SK-N-SH (cell line): ENCODE results near the gene WNT8A.

Source experiments
- CHD2 ChIP-seq: fragments of 150-350 bp; IDR thresholded peaks from 2 replicates; pipeline ENCODE4 v1.6.1; 2018; ENCODE audit warnings: low read length; ENCODE audit not compliant: partially characterized antibody
- CTCF ChIP-seq: fragments of 200-600 bp; sonication (generic); IDR thresholded peaks from 2 replicates; pipeline ENCODE4 v1.6.1; 2017; ENCODE audit warnings: antibody characterized with exemption, mild to moderate bottlenecking, moderate library complexity
- ELF1 ChIP-seq: IDR thresholded peaks from 2 replicates; pipeline ENCODE4 v1.4.0; 2012
- EP300 ChIP-seq, 2 experiments: IDR thresholded peaks; 2 replicates each; pipeline versions ENCODE4 v1.4.0 to v1.6.1; 2012; ENCODE audit warnings: borderline replicate concordance in 1 of 2, low read depth in 1 of 2, low read length in 1 of 2
- FOXM1 ChIP-seq: IDR thresholded peaks from 2 replicates; pipeline ENCODE4 v1.4.0; 2012; ENCODE audit warnings: low read depth, mild to moderate bottlenecking
- GABPA ChIP-seq: IDR thresholded peaks from 2 replicates; pipeline ENCODE4 v1.4.0; 2012; ENCODE audit warnings: low read depth, mild to moderate bottlenecking
- POLR2AphosphoS5 ChIP-seq: IDR thresholded peaks from 2 replicates; pipeline ENCODE4 v1.6.1; 2012; ENCODE audit warnings: low read depth, low read length
- RAD21 ChIP-seq: IDR thresholded peaks from 2 replicates; pipeline ENCODE4 v1.6.1; 2012; ENCODE audit warnings: mild to moderate bottlenecking, low read length
- RCOR1 ChIP-seq: fragments of 150-350 bp; IDR thresholded peaks from 2 replicates; pipeline ENCODE4 v1.6.1; 2017; ENCODE audit warnings: antibody characterized with exemption, low read length
- REST ChIP-seq: IDR thresholded peaks from 2 replicates; pipeline ENCODE4 v1.6.1; 2012; ENCODE audit warnings: mild to moderate bottlenecking, low read depth, low read length, moderate library complexity

GRCh38 chr5:138037907-138038633 is 45.8 kb upstream of the WNT8A start:
- no peak for TF ChIP-seq FOXM1
- TF ChIP-seq RCOR1, result no peak
- TF ChIP-seq GABPA, result no peak
- TF ChIP-seq RAD21, result no peak
- no peak for TF ChIP-seq CHD2
- no peak for TF ChIP-seq CTCF
- TF ChIP-seq REST, result no peak
- TF ChIP-seq POLR2AphosphoS5, result no peak
- no peak for TF ChIP-seq ELF1
- TF ChIP-seq EP300 (IDR thresholded peaks at IDR 0.05; ENCODE audit: borderline replicate concordance in 1 of 2, low read depth in 1 of 2, low read length in 1 of 2), result no peak
